Sigmoid colon (tissue), 7 donors: ENCODE measurements around the gene INTS11. TPM values are rescaled to one million over a fixed set of nuclear protein-coding genes. Genes with fewer than 3 reads are reported as not detected.
A peak's percentile ranks its signal among the peaks of the same experiment; 100 is the strongest.

Experiments used
- DNase-seq: peaks from one replicate; pipeline ENCODE4 v3.0.0-alpha.2; 2019
- H3K27ac ChIP-seq, 4 donors: fragments of 200-600 bp; sonication (generic); one replicate each; pipeline ENCODE4 v1.5.1; 2016 to 2019; ENCODE audit warnings: mild to moderate bottlenecking in 1 of 4
- H3K27me3 ChIP-seq, 3 donors: fragments of 200-600 bp; sonication (generic); one replicate each; pipeline ENCODE4 v1.5.1; 2019; ENCODE audit warnings: mild to moderate bottlenecking in 1 of 3
- H3K36me3 ChIP-seq, 4 donors: fragments of 200-600 bp; sonication (generic); one replicate each; pipeline ENCODE4 v1.5.1; 2016 to 2019
- H3K4me1 ChIP-seq, 4 donors: fragments of 200-600 bp; sonication (generic); one replicate each; pipeline ENCODE4 v1.5.1; 2017 to 2019
- H3K4me3 ChIP-seq, 4 donors: fragments of 200-600 bp; sonication (generic); one replicate each; pipeline ENCODE4 v1.5.1; 2017 to 2019; ENCODE audit warnings: mild to moderate bottlenecking in 2 of 4, moderate library complexity in 1 of 4
- H3K9me3 ChIP-seq, 4 donors: fragments of 200-600 bp in 3 of 4; sonication (generic) in 3 of 4; one replicate each; pipeline versions ENCODE4 v1.5.1 to v1.6.1; 2013 to 2019
- CTCF ChIP-seq, 4 experiments: fragments of 450-650 bp in 3 of 4; fragments of 200-600 bp in 1 of 4; IDR thresholded peaks; one replicate each; pipeline ENCODE4 v1.5.1; 2016 to 2019; ENCODE audit warnings: antibody characterized with exemption in 4 of 4, mild to moderate bottlenecking in 3 of 4, moderate library complexity in 2 of 4
- EP300 ChIP-seq, 4 donors: sonication (generic); formaldehyde crosslinking; IDR thresholded peaks; one replicate each; pipeline ENCODE4 v1.6.1; 2017; ENCODE audit warnings: antibody characterized with exemption in 4 of 4
- POLR2A ChIP-seq, 2 donors: fragments of 450-650 bp; IDR thresholded peaks; one replicate each; pipeline ENCODE4 v1.6.1; 2016; ENCODE audit warnings: antibody characterized with exemption in 2 of 2, mild to moderate bottlenecking in 2 of 2, moderate library complexity in 2 of 2
- POLR2AphosphoS5 ChIP-seq, 4 donors: sonication (generic); formaldehyde crosslinking; IDR thresholded peaks; one replicate each; pipeline ENCODE4 v1.6.1; 2017; ENCODE audit warnings: antibody characterized with exemption in 4 of 4
- WGBS, 2 donors: extraction: QIAGEN DNeasy Blood & Tissue Kit; methylation state at CpG; one replicate each; pipeline ENCODE4 v1.1.7; 2013; 5-methylcytosine and 5-hydroxymethylcytosine counted together
- intact Hi-C: fragments of 100-400 bp; cut with DNase I; formaldehyde crosslinking; loops from one replicate; pipeline ENCODE4 v1.15.1; 2023
- polyA plus RNA-seq, 3 donors: library from polyadenylated mRNA; stranded (reverse); fragments of 200-250 nt; gene quantifications; one replicate each; pipeline ENCODE4 v1.2.3, GENCODE V29; 2013
- total RNA-seq, 4 donors: library from RNA; depleted of rRNA; stranded (reverse); fragments of >200 nt; gene quantifications; one replicate each; pipeline ENCODE4 v1.1.0, GENCODE V29; 2016
- donor health status: healthy with polysubstance abuse.
- donor health status: Bipolar disorder and iron deficiency.
- donor health status: healthy.

The INTS11 gene
- total and polyA plus RNA-seq, 7 donors = 58.3 to 135 (median 87.1) TPM

GRCh38 chr1:1366699-1367066 lies 42.2 kb upstream of the INTS11 start:
- H3K4me1 ChIP-seq = peaks cover 0 to 14% (median 9%) of the 10 kb centered on the region in 4 donors
- no peak overlapping the region for H3K4me3 ChIP-seq
- WGBS, 2 donors = 96 to 99% methylated on average over 3 of the region's 3 CpGs
- H3K27ac ChIP-seq = no peak overlapping the region
- H3K9me3 ChIP-seq = no peaks in the 10 kb centered on the region
- intact Hi-C loops = no loop called here
- no peak for DNase-seq
- TF ChIP-seq POLR2AphosphoS5 (IDR thresholded peaks at IDR 0.05) = no peak
- no peak for TF ChIP-seq CTCF (IDR thresholded peaks at IDR 0.05)
- TF ChIP-seq EP300 (IDR thresholded peaks at IDR 0.05) = no peak
- no peak for TF ChIP-seq POLR2A (IDR thresholded peaks at IDR 0.05)
- H3K27me3 ChIP-seq = no peaks in the 10 kb centered on the region
- H3K36me3 ChIP-seq = no peaks in the 10 kb centered on the region

GRCh38 chr1:1365875-1366698 lies 41.6 kb upstream of the INTS11 start:
- H3K4me3 ChIP-seq = no peak overlapping the region
- intact Hi-C loops = no loop called here
- DNase-seq = no peak
- H3K9me3 ChIP-seq = no peaks in the 10 kb centered on the region
- TF ChIP-seq POLR2A (IDR thresholded peaks at IDR 0.05) = no peak
- TF ChIP-seq EP300 (IDR thresholded peaks at IDR 0.05) = no peak
- no peak for TF ChIP-seq POLR2AphosphoS5 (IDR thresholded peaks at IDR 0.05)
- H3K36me3 ChIP-seq = no peaks in the 10 kb centered on the region
- WGBS, 2 donors = 83% methylated on average over 10 of the region's 10 CpGs
- H3K4me1 ChIP-seq = peaks cover 0 to 14% (median 11%) of the 10 kb centered on the region in 4 donors
- no peaks in the 10 kb centered on the region for H3K27me3 ChIP-seq
- no peak overlapping the region for H3K27ac ChIP-seq

- WGBS, 2 donors = 40 to 76% methylated on average over 14 of the region's 14 CpGs
- H3K36me3 ChIP-seq = no peaks in the 10 kb centered on the region
- peaks cover 0 to 33% (median 29%) of the 10 kb centered on the region in 4 donors for H3K4me1 ChIP-seq
- no peak overlapping the region for H3K27ac ChIP-seq
- H3K27me3 ChIP-seq = no peaks in the 10 kb centered on the region
- TF ChIP-seq POLR2A (IDR thresholded peaks at IDR 0.05) = no peak
- TF ChIP-seq EP300 (IDR thresholded peaks at IDR 0.05) = no peak
- TF ChIP-seq CTCF (IDR thresholded peaks at IDR 0.05) = no peak
- TF ChIP-seq POLR2AphosphoS5 (IDR thresholded peaks at IDR 0.05) = no peak
- no peak overlapping the region for H3K4me3 ChIP-seq
- intact Hi-C loops = no loop called here
- H3K9me3 ChIP-seq = no peaks in the 10 kb centered on the region
- DNase-seq = no peak
Measured at GRCh38 chr1:1364266-1364665, 39.8 kb upstream of the INTS11 start.

- Histone ChIP-seq H3K27ac (peak overlapping the region; percentile 86 to 95 (median 94)), H3K36me3 (no peaks in the 10 kb centered on the region), H3K4me3 (no peak overlapping the region), H3K9me3 (no peaks in the 10 kb centered on the region), H3K4me1 (peaks cover 0 to 50% (median 39%) of the 10 kb centered on the region in 4 donors), H3K27me3 (no peaks in the 10 kb centered on the region)
- 28 to 33% methylated on average over 13 of the region's 13 CpGs for WGBS, 2 donors
- TF ChIP-seq POLR2AphosphoS5 (IDR thresholded peaks at IDR 0.05) (peak in 2 of 4 donors; percentile 12 to 27), EP300 (IDR thresholded peaks at IDR 0.05) (no peak), POLR2A (IDR thresholded peaks at IDR 0.05) (no peak), CTCF (IDR thresholded peaks at IDR 0.05) (peak in 1 of 4 experiments; percentile 25)
- DNase-seq = peak; percentile 90
- intact Hi-C loops = no loop called here
Measured at GRCh38 chr1:1361982-1362423, 37.5 kb upstream of the INTS11 start.

GRCh38 chr1:1361233-1361981 lies 36.9 kb upstream of the INTS11 start:
- peak overlapping the region; percentile 86 to 95 (median 94) for H3K27ac ChIP-seq

More at GRCh38 chr1:1361233-1361981, 36.9 kb upstream of the INTS11 start:
- Histone ChIP-seq H3K9me3 (no peaks in the 10 kb centered on the region), H3K36me3 (no peaks in the 10 kb centered on the region), H3K4me1 (peaks cover 0 to 56% (median 45%) of the 10 kb centered on the region in 4 donors), H3K4me3 (no peak overlapping the region), H3K27me3 (no peaks in the 10 kb centered on the region)
- intact Hi-C loops = no loop called here
- DNase-seq = peak; percentile 64
- WGBS, 2 donors = 74 to 75% methylated on average over 35 of the region's 35 CpGs
- TF ChIP-seq POLR2A (IDR thresholded peaks at IDR 0.05) (no peak), EP300 (IDR thresholded peaks at IDR 0.05) (no peak), POLR2AphosphoS5 (IDR thresholded peaks at IDR 0.05) (no peak), CTCF (IDR thresholded peaks at IDR 0.05) (no peak)
